Measurements from ENCODE around the gene TCIRG1. TPM values are rescaled to one million over a fixed set of nuclear protein-coding genes. Genes with fewer than 3 reads are reported as not detected.

The TCIRG1 gene
- total and polyA plus RNA-seq, 2 experiments from 2014 or later = 75.9 to 118 TPM

DNA sequence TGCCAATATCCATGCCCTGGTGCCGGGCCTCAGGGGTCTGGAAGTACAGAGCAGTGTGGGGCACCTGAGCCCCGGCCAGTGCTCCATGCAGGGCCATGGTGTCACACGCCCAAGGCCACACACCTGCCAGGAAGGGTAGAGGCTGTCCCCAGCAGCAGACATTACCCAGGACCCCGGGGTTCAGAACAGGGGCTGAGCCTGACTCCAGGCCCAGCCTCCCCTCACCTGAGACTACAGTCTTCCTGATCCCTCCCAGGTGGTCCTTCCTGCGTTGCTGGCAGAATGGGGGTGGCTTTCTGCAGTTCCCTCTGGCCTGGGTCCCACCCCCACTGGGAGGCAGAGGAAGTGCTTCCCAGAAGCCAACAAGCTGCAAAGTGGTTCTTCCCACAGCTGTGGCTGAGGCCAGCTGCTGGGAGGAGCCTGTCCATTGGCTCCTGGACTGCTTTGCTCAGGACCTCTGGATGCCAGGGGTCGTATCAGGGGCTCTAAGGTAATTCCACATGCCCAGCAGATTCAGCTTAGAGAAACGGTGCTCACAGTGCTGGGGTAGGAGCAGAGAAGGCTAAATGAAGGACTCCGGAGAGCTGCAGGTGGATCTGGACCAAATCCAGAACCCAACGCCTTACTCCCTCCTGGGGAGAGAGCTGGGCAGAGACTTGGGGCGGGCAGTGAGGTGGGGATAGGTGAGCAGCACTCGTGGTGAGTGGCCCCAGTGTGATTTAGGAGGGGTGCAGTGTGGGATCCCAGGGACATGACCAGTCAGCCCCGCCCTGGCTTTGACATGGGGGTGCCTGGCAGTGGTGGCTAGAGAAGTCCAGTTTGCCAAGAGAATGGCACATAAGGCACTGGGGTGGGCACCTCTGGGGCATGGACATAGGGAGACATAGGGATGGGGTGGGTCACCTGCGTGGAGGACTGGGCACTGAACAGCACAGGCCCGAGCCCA is 12.6 kb downstream of the TCIRG1 start:
- Histone ChIP-seq H3K4me2 (ENCODE audit: unreplicated experiment) (no peak overlapping the region), H2AFZ (no peak overlapping the region), H3K27ac (no peak overlapping the region), H3K27me3 (replicated peaks; ENCODE audit: insufficient read depth) (no peaks in the 10 kb centered on the region), H3K4me1 (ENCODE audit: insufficient read depth) (no peaks in the 10 kb centered on the region), H3K4me3 (no peak overlapping the region), H3K9me2 (ENCODE audit: insufficient read depth) (no peaks in the 10 kb centered on the region), H3K79me2 (ENCODE audit: insufficient read depth) (no peaks in the 10 kb centered on the region), H3K9ac (no peak overlapping the region), H3F3A (ENCODE audit: insufficient read depth) (peaks cover 17% of the 10 kb centered on the region), H4K20me1 (ENCODE audit: insufficient read depth) (no peaks in the 10 kb centered on the region), H3K36me3 (ENCODE audit: low read depth) (no peaks in the 10 kb centered on the region), H3K9me3 (ENCODE audit: low read depth) (no peaks in the 10 kb centered on the region)
- in situ Hi-C loops (cut with MboI) = no loop called here
- no peak for DNase-seq
- no peak for TF ChIP-seq EZH2 (IDR thresholded peaks at IDR 0.05; ENCODE audit: insufficient read depth, poor library complexity, severe bottlenecking)
- no peak for TF ChIP-seq EZH2phosphoT487 (IDR thresholded peaks at IDR 0.05; ENCODE audit: insufficient read depth, low read depth)
- WGBS, 2 experiments (ENCODE audit: low coverage in 1 of 2, low lambda C conversion rate in 2 of 2, missing lambda C conversion rate in 2 of 2) = 88 to 93% methylated on average over 14 of the region's 14 CpGs

DNA sequence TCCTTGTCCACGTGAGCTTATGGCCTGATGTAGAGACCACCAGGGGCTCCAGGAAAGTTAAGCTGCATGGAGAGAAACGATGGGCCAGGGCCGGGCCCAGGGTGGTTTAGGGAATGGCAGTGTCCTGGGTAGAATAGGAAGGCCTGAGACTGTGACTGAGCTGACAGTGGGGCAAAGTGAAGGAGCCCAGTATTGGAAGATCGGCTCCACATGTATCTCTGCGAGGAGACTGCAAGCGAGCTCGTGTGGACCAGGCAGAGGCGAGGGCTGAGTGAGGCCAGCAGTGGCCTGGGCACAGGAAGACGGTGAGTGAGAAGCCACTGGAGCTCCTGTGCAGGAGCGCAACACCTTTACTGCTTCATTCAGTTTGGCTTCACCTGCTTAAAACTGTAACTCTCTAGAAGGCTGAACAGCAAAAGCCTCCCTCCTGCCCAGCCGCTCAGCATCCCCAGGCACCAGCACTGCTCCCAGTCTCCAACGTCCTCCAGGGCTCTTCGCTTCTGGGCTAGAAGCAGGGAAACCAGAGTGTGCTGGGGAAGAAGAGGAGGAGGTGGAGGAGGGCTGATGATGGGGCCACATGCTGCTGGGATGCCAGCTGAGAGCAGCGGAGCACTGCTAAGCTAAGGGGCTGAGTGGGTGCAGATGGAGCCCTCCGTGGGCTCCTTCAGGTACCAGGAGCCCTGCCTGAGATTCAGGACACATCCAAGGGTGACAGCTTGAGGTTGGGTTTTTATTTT is 13.5 kb downstream of the TCIRG1 start:
- no peak for DNase-seq
- Histone ChIP-seq H3K27ac (no peak overlapping the region), H2AFZ (no peak overlapping the region), H3K36me3 (ENCODE audit: low read depth) (no peaks in the 10 kb centered on the region), H4K20me1 (ENCODE audit: insufficient read depth) (no peaks in the 10 kb centered on the region), H3K9ac (no peak overlapping the region), H3K4me3 (no peak overlapping the region), H3K9me2 (ENCODE audit: insufficient read depth) (no peaks in the 10 kb centered on the region), H3K4me2 (ENCODE audit: unreplicated experiment) (no peak overlapping the region), H3F3A (ENCODE audit: insufficient read depth) (peaks cover 17% of the 10 kb centered on the region), H3K4me1 (ENCODE audit: insufficient read depth) (no peaks in the 10 kb centered on the region), H3K27me3 (replicated peaks; ENCODE audit: insufficient read depth) (no peaks in the 10 kb centered on the region), H3K79me2 (ENCODE audit: insufficient read depth) (no peaks in the 10 kb centered on the region), H3K9me3 (ENCODE audit: low read depth) (no peaks in the 10 kb centered on the region)
- WGBS, 2 experiments (ENCODE audit: low coverage in 1 of 2, low lambda C conversion rate in 2 of 2, missing lambda C conversion rate in 2 of 2) = 86 to 88% methylated on average over 15 of the region's 15 CpGs
- in situ Hi-C loops (cut with MboI) = no loop called here
- TF ChIP-seq EZH2phosphoT487 (IDR thresholded peaks at IDR 0.05; ENCODE audit: insufficient read depth, low read depth) (no peak), EZH2 (IDR thresholded peaks at IDR 0.05; ENCODE audit: insufficient read depth, poor library complexity, severe bottlenecking) (no peak)

DNA sequence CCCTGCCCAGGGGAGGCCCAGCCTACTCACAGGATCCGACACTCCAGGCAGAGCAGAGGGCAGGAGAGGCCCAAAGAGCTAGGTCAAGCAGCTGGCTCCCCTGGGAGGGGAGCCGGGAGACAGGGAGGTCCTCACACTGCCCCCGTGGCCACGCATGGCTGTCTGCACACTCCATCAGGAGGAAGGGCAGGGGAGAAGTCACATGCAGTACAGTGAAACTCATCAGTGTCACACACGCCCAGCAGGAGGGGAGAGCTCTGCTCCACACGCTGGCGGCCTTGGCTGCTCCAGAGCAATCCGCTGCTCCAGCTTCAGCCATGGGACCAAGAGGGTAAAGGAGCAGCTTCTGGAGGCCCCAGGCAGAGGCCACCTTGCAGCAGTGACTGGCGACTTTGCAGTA is 14.3 kb downstream of the TCIRG1 start:
- in situ Hi-C loops (cut with MboI) = no loop called here
- Histone ChIP-seq H3F3A (ENCODE audit: insufficient read depth) (peaks cover 17% of the 10 kb centered on the region), H3K79me2 (ENCODE audit: insufficient read depth) (no peaks in the 10 kb centered on the region), H3K4me1 (ENCODE audit: insufficient read depth) (no peaks in the 10 kb centered on the region), H3K9me3 (ENCODE audit: low read depth) (no peaks in the 10 kb centered on the region), H3K4me3 (no peak overlapping the region), H3K27me3 (replicated peaks; ENCODE audit: insufficient read depth) (no peaks in the 10 kb centered on the region), H3K36me3 (ENCODE audit: low read depth) (no peaks in the 10 kb centered on the region), H3K9ac (no peak overlapping the region), H3K27ac (no peak overlapping the region), H2AFZ (no peak overlapping the region), H4K20me1 (ENCODE audit: insufficient read depth) (no peaks in the 10 kb centered on the region), H3K9me2 (ENCODE audit: insufficient read depth) (no peaks in the 10 kb centered on the region), H3K4me2 (ENCODE audit: unreplicated experiment) (no peak overlapping the region)
- 75% methylated on average over 7 to 9 of the region's 9 CpGs for WGBS, 2 experiments (ENCODE audit: low coverage in 1 of 2, low lambda C conversion rate in 2 of 2, missing lambda C conversion rate in 2 of 2)
- no peak for DNase-seq
- TF ChIP-seq EZH2phosphoT487 (IDR thresholded peaks at IDR 0.05; ENCODE audit: insufficient read depth, low read depth) (no peak), EZH2 (IDR thresholded peaks at IDR 0.05; ENCODE audit: insufficient read depth, poor library complexity, severe bottlenecking) (no peak)

DNA sequence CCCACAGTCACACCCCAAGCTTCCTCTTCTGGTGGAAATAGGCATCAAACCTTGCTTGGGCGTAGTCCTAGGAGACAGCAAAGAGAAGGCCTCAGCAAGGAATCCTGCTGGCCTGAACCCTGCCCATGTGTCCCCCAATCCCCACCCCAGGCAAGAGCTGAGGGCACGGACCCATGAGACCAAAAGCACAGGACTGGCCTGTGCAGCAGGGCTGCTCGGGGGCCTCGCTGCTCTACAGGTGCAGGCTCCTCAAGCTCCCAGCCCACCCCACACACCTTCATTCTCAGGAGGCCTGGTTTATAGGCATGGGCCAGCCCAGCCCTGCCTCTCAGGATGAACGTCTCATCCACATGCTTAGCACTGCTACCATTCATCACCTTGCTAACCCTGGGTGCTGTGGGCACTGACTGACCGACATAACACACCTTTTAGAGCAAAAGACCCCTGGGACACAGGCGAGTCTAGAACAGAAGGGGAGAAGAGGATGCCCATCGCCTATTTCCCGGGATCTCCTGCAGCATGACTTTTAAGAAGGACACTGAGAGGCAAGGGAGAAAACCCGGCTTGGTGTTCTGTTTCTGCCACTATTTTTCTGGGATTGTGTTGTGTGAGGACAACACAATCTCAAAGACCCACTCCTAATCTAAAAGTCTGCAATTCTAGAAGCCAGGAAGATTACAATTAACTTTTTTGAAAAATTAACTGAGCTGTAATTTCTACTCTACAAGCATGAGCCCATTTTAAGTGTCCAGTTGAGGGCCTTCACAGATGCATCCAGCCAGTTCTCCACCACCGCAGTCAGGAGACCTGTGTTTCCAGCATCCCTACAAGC is 15.4 kb downstream of the TCIRG1 start:
- in situ Hi-C loops (cut with MboI) = no loop called here
- H3K4me1 ChIP-seq (ENCODE audit: insufficient read depth) = no peaks in the 10 kb centered on the region
- DNase-seq = no peak
- peaks cover 17% of the 10 kb centered on the region for H3F3A ChIP-seq (ENCODE audit: insufficient read depth)
- no peaks in the 10 kb centered on the region for H4K20me1 ChIP-seq (ENCODE audit: insufficient read depth)
- H3K4me3 ChIP-seq = no peak overlapping the region
- WGBS, 2 experiments (ENCODE audit: low coverage in 1 of 2, low lambda C conversion rate in 2 of 2, missing lambda C conversion rate in 2 of 2) = 75% methylated on average over 11 of the region's 11 CpGs
- no peak overlapping the region for H2AFZ ChIP-seq
- no peak overlapping the region for H3K27ac ChIP-seq
- no peaks in the 10 kb centered on the region for H3K36me3 ChIP-seq (ENCODE audit: low read depth)
- no peaks in the 10 kb centered on the region for H3K79me2 ChIP-seq (ENCODE audit: insufficient read depth)
- no peak for TF ChIP-seq EZH2 (IDR thresholded peaks at IDR 0.05; ENCODE audit: insufficient read depth, poor library complexity, severe bottlenecking)
- TF ChIP-seq EZH2phosphoT487 (IDR thresholded peaks at IDR 0.05; ENCODE audit: insufficient read depth, low read depth) = no peak
- H3K9me2 ChIP-seq (ENCODE audit: insufficient read depth) = no peaks in the 10 kb centered on the region
- H3K9ac ChIP-seq = no peak overlapping the region
- H3K27me3 ChIP-seq (replicated peaks; ENCODE audit: insufficient read depth) = no peaks in the 10 kb centered on the region
- no peaks in the 10 kb centered on the region for H3K9me3 ChIP-seq (ENCODE audit: low read depth)
- H3K4me2 ChIP-seq (ENCODE audit: unreplicated experiment) = no peak overlapping the region
